ENCODE data around the gene NIPAL1.

GRCh38 chr4:47996021-47996420, 20.6 kb upstream of the NIPAL1 start:
- TF ChIP-seq CTCF (IDR thresholded peaks at IDR 0.05; ENCODE audit: insufficient read depth, low read length, poor library complexity, severe bottlenecking) (no peak), EZH2phosphoT487 (conservative IDR thresholded peaks at IDR 0.05; ENCODE audit: low read length) (no peak)
